CD4-positive, alpha-beta T cell treated with Interleukin-15 for 4 hours (primary cell): ENCODE measurements around the gene PARD3.

Experiments used
- DNase-seq: peaks from one replicate; pipeline ENCODE4 v3.0.0-alpha.2; 2020; ENCODE audit warnings: low spot score

Gene PARD3

GRCh38 chr10:34494012-34494411 is 321.1 kb downstream of the PARD3 start:
- DNase-seq, result no peak

- DNase-seq, result no peak
Measured at GRCh38 chr10:34492081-34492480, 323.0 kb downstream of the PARD3 start.

GRCh38 chr10:34491678-34492077 is 323.4 kb downstream of the PARD3 start:
- no peak for DNase-seq

GRCh38 chr10:34489973-34490745 is 324.9 kb downstream of the PARD3 start:
- no peak for DNase-seq

GRCh38 chr10:34489411-34489810 is 325.7 kb downstream of the PARD3 start:
- DNase-seq, result no peak

GRCh38 chr10:34488476-34489130 is 326.5 kb downstream of the PARD3 start:
- DNase-seq, result no peak

GRCh38 chr10:34486008-34486407 is 329.1 kb downstream of the PARD3 start:
- DNase-seq, result no peak

- no peak for DNase-seq
Measured at GRCh38 chr10:34484164-34484563, 330.9 kb downstream of the PARD3 start.

GRCh38 chr10:34480345-34480744 is 334.8 kb downstream of the PARD3 start:
- DNase-seq, result no peak

- DNase-seq, result no peak
Measured at GRCh38 chr10:34479520-34480179, 335.4 kb downstream of the PARD3 start.

GRCh38 chr10:34477249-34477648 is 337.8 kb downstream of the PARD3 start:
- DNase-seq, result no peak

- no peak for DNase-seq
Measured at GRCh38 chr10:34476608-34477007, 338.5 kb downstream of the PARD3 start.

- no peak for DNase-seq
Measured at GRCh38 chr10:34475786-34476185, 339.3 kb downstream of the PARD3 start.

GRCh38 chr10:34475274-34475646 is 339.8 kb downstream of the PARD3 start:
- DNase-seq, result no peak

- no peak for DNase-seq
Measured at GRCh38 chr10:34474555-34475273, 340.4 kb downstream of the PARD3 start.

- no peak for DNase-seq
Measured at GRCh38 chr10:34474009-34474376, 341.1 kb downstream of the PARD3 start.

GRCh38 chr10:34473174-34474008 is 341.7 kb downstream of the PARD3 start:
- no peak for DNase-seq

GRCh38 chr10:34470307-34470706 is 344.8 kb downstream of the PARD3 start:
- no peak for DNase-seq

- no peak for DNase-seq
Measured at GRCh38 chr10:34469446-34469845, 345.6 kb downstream of the PARD3 start.

GRCh38 chr10:34467902-34468301 is 347.2 kb downstream of the PARD3 start:
- no peak for DNase-seq

GRCh38 chr10:34467364-34467763 is 347.7 kb downstream of the PARD3 start:
- DNase-seq, result no peak

GRCh38 chr10:34465678-34466077 is 349.4 kb downstream of the PARD3 start:
- DNase-seq, result no peak
